Superior temporal gyrus (tissue), 1 donor: ENCODE results near the gene PCP4.

ENCODE experiments used
- DNase-seq: peaks from one replicate; pipeline ENCODE4 v3.0.0-alpha.2; 2016; ENCODE audit errors: extremely low spot score

PCP4 gene

DNA sequence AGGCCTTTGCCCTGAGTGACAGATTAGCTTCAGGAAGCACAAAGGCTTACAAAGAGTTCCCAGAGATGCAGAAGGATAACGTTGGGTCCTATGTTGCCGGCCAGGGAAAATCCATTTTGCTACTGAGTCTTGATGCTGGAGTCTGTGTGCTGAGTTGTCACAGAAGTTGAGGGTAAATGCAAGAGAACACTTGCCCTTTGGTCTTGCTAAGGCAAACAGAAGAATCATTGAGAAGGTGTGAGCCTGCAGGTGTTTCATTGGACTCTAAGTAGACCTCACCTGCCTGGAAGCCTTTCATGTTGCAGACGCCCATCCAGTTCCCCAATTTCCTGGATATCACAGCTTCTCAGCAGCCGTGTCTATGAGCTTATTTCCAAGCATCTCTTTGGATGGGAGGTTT lies 105.2 kb downstream of the PCP4 start:
- no peak for DNase-seq

DNA sequence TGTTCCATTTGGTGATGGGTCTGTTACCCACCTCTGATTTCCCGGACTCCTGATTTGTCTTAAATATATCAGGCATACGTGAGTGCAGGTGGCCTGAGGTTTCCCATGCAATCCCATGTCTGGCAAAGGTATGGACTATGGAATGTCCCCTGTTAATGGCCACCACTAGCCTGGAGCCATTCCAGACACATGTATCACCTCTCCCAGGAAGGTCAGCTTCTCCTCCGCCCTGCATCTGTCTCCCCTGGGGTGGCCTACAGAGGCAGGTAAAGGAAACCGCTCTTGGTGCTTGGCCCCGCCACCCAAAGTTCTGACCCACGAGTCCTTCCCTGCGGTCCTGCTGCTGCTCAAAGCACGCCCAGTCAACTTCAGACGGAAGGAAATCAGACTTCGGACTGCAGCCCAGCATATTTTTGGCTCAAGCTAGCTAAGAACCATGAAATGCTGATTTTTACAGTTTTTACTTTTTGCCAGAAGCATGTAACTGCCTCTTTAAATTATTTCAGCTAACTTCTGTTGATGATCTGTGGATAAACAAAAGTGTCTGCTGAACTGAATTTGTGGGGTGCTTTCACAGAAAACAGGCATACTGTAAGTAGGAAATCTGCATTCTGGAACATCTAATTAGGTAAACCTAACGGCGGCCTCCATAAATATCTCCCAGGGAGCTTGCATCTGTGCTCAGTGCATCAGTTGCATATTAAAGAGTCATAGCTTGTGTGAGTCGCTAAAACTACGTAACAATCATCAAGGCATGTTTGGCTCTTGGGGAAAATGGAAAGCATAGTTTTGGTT lies 105.9 kb downstream of the PCP4 start:
- DNase-seq: no peak

- DNase-seq: no peak
Observed at GRCh38 chr21:39976800-39977199, 109.6 kb downstream of the PCP4 start.
